HG03354 (cell line): Measurements from ENCODE around the gene TMEM164.

Experiments used
- ATAC-seq: cut with Tn5 transposase; IDR thresholded peaks from one replicate; pipeline ENCODE4 v1.9.1; 2021; ENCODE audit warnings: mild to moderate bottlenecking; ENCODE audit not compliant: unreplicated experiment, poor library complexity, severe bottlenecking

Gene TMEM164

GRCh38 chrX:110181459-110182137 lies 178.7 kb downstream of the TMEM164 start:
- no peak for ATAC-seq

- ATAC-seq, result no peak
Measured at GRCh38 chrX:110182362-110182761, 179.4 kb downstream of the TMEM164 start.

- no peak for ATAC-seq
Measured at GRCh38 chrX:110182865-110183264, 180.0 kb downstream of the TMEM164 start.

GRCh38 chrX:110183314-110183713 lies 180.4 kb downstream of the TMEM164 start:
- ATAC-seq, result no peak

GRCh38 chrX:110188701-110189558 lies 186.0 kb downstream of the TMEM164 start:
- ATAC-seq, result peak; percentile 44

GRCh38 chrX:110192516-110192915 lies 189.6 kb downstream of the TMEM164 start:
- ATAC-seq, result no peak

- ATAC-seq, result no peak
Measured at GRCh38 chrX:110194977-110195376, 192.1 kb downstream of the TMEM164 start.

GRCh38 chrX:110201799-110202198 lies 198.9 kb downstream of the TMEM164 start:
- ATAC-seq, result no peak

- ATAC-seq, result no peak
Measured at GRCh38 chrX:110204986-110205385, 202.1 kb downstream of the TMEM164 start.

- no peak for ATAC-seq
Measured at GRCh38 chrX:110208092-110208491, 205.2 kb downstream of the TMEM164 start.

GRCh38 chrX:110210417-110211139 lies 207.7 kb downstream of the TMEM164 start:
- ATAC-seq, result no peak

- ATAC-seq, result no peak
Measured at GRCh38 chrX:110211340-110211739, 208.4 kb downstream of the TMEM164 start.

GRCh38 chrX:110212299-110212698 lies 209.4 kb downstream of the TMEM164 start:
- ATAC-seq, result no peak

GRCh38 chrX:110213183-110213582 lies 210.3 kb downstream of the TMEM164 start:
- no peak for ATAC-seq

- ATAC-seq, result no peak
Measured at GRCh38 chrX:110214684-110215083, 211.8 kb downstream of the TMEM164 start.

- ATAC-seq, result no peak
Measured at GRCh38 chrX:110215411-110215810, 212.5 kb downstream of the TMEM164 start.

- no peak for ATAC-seq
Measured at GRCh38 chrX:110216027-110216426, 213.1 kb downstream of the TMEM164 start.

- ATAC-seq, result no peak
Measured at GRCh38 chrX:110218591-110218990, 215.7 kb downstream of the TMEM164 start.

- ATAC-seq, result no peak
Measured at GRCh38 chrX:110219920-110220319, 217.0 kb downstream of the TMEM164 start.

GRCh38 chrX:110222497-110223257 lies 219.8 kb downstream of the TMEM164 start:
- ATAC-seq, result no peak
